Epithelial cell of esophagus (primary cell): ENCODE measurements around the gene ARHGAP26.
"Not testable (repeated sequence)": the region's sequence is repeated elsewhere in the genome, so short reads cannot be mapped to it uniquely, and the experiment has no call there.

Experiments used
- DNase-seq: peaks from one replicate; pipeline ENCODE4 v3.0.0; 2010; ENCODE audit warnings: low read depth
- H3K4me3 ChIP-seq: 2 replicates; pipeline ENCODE4 v1.5.1; 2011; ENCODE audit warnings: mild to moderate bottlenecking, low read length, control low read depth
- CTCF ChIP-seq: IDR thresholded peaks from 2 replicates; pipeline ENCODE4 v1.5.1; 2011; ENCODE audit warnings: low read depth, mild to moderate bottlenecking, low read length, control low read depth, inconsistent platforms; ENCODE audit not compliant: insufficient read depth; ENCODE audit errors: missing control alignments

Gene ARHGAP26

GRCh38 chr5:142984525-142984924 is 214.3 kb downstream of the ARHGAP26 start:
- no peak overlapping the region for H3K4me3 ChIP-seq
- no peak for TF ChIP-seq CTCF
- no peak for DNase-seq

- not testable (repeated sequence) for H3K4me3 ChIP-seq, DNase-seq
Measured at GRCh38 chr5:142989270-142989669, 219.1 kb downstream of the ARHGAP26 start.

- DNase-seq, result not testable (repeated sequence)
Measured at GRCh38 chr5:142990073-142990472, 219.9 kb downstream of the ARHGAP26 start.

GRCh38 chr5:142994218-142994617 is 224.0 kb downstream of the ARHGAP26 start:
- TF ChIP-seq CTCF, result no peak
- no peak overlapping the region for H3K4me3 ChIP-seq
- no peak for DNase-seq

More at GRCh38 chr5:142990073-142990472, 219.9 kb downstream of the ARHGAP26 start:
- not testable (repeated sequence) for H3K4me3 ChIP-seq

GRCh38 chr5:142995621-142996020 is 225.4 kb downstream of the ARHGAP26 start:
- H3K4me3 ChIP-seq, DNase-seq: not testable (repeated sequence)

GRCh38 chr5:142997591-142997990 is 227.4 kb downstream of the ARHGAP26 start:
- DNase-seq, result no peak
- no peak for TF ChIP-seq CTCF
- H3K4me3 ChIP-seq, result no peak overlapping the region

GRCh38 chr5:142998316-142999020 is 228.3 kb downstream of the ARHGAP26 start:
- no peak for DNase-seq
- H3K4me3 ChIP-seq, result no peak overlapping the region
- no peak for TF ChIP-seq CTCF

GRCh38 chr5:143000551-143000950 is 230.4 kb downstream of the ARHGAP26 start:
- DNase-seq, H3K4me3 ChIP-seq: not testable (repeated sequence)

- TF ChIP-seq CTCF, result no peak
- no peak overlapping the region for H3K4me3 ChIP-seq
- peak; percentile 55 for DNase-seq
Measured at GRCh38 chr5:143001764-143002351, 231.7 kb downstream of the ARHGAP26 start.
